Astrocyte of the cerebellum (primary cell): Measurements from ENCODE around the gene ANKRD63.

ENCODE experiments used
- DNase-seq: peaks from one replicate; pipeline ENCODE4 v3.0.0-alpha.2; 2011; ENCODE audit warnings: low read depth
- H3K4me3 ChIP-seq: 2 replicates; pipeline ENCODE4 v1.5.1; 2011; ENCODE audit warnings: mild to moderate bottlenecking, low read depth, low read length, moderate library complexity
- CTCF ChIP-seq: IDR thresholded peaks from 2 replicates; pipeline ENCODE4 v1.5.1; 2012; ENCODE audit warnings: low read length, low read depth, moderate library complexity, mild to moderate bottlenecking; ENCODE audit errors: missing control alignments
- in situ Hi-C: cut with HindIII; loops from 2 replicates; pipeline ENCODE4 v1.10.0; 2017; ENCODE audit warnings: low sequenced_read_pairs

Gene ANKRD63

GRCh38 chr15:40271685-40272484 lies 11.0 kb downstream of the ANKRD63 start:
- DNase-seq: no peak
- no peak for TF ChIP-seq CTCF
- in situ Hi-C loops: loop anchor here (5.0 kb wide), 3 partner anchors 55 to 250 kb away; no protein-coding TSS in a partner anchor
- no peak overlapping the region for H3K4me3 ChIP-seq

- in situ Hi-C loops: loop anchor here (5.0 kb wide), 3 partner anchors 53 to 248 kb away; no protein-coding TSS in a partner anchor
- DNase-seq: no peak
- no peak overlapping the region for H3K4me3 ChIP-seq
- no peak for TF ChIP-seq CTCF
Measured at GRCh38 chr15:40270246-40270995, 12.4 kb downstream of the ANKRD63 start.

- no peak overlapping the region for H3K4me3 ChIP-seq
- in situ Hi-C loops: loop anchor here (5.0 kb wide), 3 partner anchors 52 to 247 kb away; no protein-coding TSS in a partner anchor
- DNase-seq: no peak
- TF ChIP-seq CTCF: no peak
Measured at GRCh38 chr15:40269604-40270003, 13.3 kb downstream of the ANKRD63 start.

- no peak for TF ChIP-seq CTCF
- no peak overlapping the region for H3K4me3 ChIP-seq
- in situ Hi-C loops: no loop called here
- DNase-seq: no peak
Measured at GRCh38 chr15:40267670-40268069, 15.2 kb downstream of the ANKRD63 start.

GRCh38 chr15:40266828-40267304 lies 16.0 kb downstream of the ANKRD63 start:
- DNase-seq: peak; percentile 84
- no peak overlapping the region for H3K4me3 ChIP-seq
- TF ChIP-seq CTCF: no peak
- in situ Hi-C loops: no loop called here

GRCh38 chr15:40265875-40266274 lies 17.0 kb downstream of the ANKRD63 start:
- DNase-seq: no peak
- in situ Hi-C loops: no loop called here
- no peak overlapping the region for H3K4me3 ChIP-seq
- no peak for TF ChIP-seq CTCF
